Hematopoietic multipotent progenitor cell treated with erythropoietin and hydrocortisone succinate and interleukin-3 and kit ligand, for 15 days (in vitro differentiated cells): ENCODE results near the gene CRYGN.

ENCODE experiments used
- DNase-seq: peaks from one replicate; pipeline ENCODE4 v3.0.0-alpha.2; 2015; ENCODE audit warnings: low spot score

The CRYGN gene

DNA sequence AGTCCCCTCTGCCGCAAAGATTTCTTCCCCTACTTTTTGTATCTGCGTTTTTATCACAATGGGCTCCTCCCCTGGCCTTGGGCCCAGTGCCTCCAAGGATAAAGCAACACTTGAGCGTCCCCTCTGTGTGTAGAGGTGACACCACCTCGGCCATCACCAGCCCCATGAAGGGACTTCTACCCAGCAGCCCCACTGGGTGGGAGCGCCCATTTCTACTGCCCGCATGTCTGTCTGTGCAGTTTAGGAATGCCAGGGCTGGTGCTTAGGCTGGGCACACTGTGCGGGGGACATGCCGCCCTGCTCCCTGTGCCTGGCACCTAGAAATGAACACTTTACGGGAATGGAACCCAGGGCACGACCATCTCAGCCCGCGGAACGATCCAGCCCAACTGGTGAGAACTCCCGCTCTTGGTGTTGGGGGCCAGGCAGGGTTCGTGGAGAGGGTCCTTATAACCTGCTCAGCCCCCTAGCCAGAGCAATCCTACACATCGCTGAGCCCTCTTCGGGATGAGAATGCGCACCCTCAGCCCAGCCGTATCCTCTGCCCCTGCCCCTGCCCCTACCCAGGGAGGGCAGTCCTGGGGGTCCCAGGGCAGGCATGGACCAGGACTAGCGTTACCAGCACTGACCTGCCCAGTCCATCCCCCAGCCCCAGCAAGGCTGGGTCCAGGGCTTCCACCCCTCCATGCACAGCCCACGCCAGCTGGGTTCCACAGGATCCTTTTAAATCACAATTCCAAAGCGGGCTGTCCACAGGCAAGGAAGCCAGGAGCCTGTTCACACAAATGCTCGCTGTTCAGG, 12.8 kb downstream of the CRYGN start:
- no peak for DNase-seq

DNA sequence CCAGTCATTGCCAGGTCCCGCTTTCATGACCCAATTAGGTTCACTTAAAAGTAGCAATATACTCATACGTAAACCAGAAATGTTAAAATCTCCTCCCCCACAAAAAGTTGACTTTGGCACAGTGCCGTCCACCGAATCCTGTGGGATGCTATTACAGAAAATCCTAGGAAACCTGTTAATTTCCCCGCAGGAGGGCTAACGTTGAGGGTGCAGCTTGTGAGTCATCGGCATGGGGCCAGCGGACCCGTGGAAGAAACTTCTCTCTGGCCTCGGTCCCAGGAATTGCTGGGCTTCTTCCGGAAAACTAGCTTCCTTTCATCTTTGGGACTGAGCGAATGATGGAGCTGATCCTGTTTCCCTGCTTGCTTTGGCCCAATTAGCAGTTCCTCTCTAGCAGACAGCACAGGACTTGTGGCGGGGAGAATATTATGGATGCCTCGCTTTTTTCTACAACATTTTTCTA, 13.5 kb downstream of the CRYGN start:
- no peak for DNase-seq

DNA sequence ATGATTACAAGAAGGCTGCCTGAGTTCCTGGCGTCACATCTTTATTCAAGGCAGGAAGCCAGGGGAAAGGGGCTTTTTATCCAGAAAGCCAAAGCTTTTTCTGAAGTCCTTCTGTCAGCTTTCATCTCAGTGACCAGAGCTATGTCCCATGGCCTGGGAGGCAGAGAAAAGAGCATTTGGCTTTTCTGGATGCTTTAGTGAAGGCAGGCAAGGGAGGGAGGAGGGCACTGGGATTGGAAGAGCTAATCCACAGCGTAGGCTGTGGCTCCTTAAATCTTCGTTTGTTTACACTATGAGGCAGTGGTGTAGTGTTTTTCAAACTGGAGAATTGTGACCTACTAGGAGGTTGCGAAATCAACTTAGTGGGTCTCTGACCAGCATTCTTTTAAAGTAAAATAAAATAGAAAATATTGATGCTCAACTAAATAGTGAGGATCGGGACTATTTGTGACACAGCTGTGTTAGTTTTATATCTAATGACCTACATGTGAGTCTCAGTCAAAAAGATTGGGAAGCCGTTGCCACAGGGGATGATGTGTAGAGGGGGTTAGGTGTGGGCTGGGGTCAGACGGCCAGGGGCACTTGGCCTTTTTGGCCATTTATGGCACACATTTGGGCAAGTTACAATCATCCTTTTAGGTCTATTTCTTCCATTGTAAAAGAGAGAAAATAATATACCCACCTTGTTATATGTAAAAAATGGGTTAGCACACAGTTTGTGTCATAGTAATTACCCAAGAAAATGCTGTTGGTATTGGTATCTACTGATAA, 14.1 kb downstream of the CRYGN start:
- DNase-seq = no peak

DNA sequence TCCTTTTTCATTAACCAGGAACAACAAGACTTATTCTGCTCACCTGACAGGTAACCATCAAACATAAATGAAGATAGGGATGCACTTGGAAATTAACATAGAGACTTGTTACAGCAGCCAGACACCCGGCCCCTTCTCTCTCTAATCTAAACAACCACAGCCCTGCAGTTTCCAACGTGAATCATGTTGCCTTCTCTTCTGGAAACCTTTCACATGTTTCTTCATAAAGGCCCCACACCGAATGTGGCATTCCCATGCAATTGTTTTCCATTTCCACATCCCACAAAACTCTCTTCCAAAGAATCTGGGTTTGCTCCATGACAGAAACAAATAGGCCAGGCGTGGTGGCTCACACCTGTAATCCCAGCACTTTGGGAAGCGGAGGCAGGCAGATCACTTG, 15.1 kb downstream of the CRYGN start:
- DNase-seq = no peak

DNA sequence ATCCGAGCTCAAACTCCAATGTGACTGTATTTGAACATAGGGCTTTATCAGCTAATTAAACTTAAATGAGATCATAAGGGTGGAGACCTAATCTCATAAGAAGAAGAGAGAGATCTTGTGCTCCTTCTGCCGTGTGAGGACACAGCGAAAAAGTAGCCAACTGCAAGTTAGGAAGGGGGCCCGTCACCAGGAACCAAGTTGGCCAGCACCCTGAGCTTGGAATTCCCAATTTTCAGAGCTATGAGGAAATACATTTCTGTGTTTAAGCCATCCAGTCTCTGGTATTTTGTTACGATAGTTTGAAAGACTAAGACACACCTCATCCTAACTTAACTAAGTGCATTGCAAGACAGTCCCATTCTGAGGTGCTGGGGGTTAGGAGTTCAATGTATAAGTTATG, 16.0 kb downstream of the CRYGN start:
- DNase-seq = no peak

DNA sequence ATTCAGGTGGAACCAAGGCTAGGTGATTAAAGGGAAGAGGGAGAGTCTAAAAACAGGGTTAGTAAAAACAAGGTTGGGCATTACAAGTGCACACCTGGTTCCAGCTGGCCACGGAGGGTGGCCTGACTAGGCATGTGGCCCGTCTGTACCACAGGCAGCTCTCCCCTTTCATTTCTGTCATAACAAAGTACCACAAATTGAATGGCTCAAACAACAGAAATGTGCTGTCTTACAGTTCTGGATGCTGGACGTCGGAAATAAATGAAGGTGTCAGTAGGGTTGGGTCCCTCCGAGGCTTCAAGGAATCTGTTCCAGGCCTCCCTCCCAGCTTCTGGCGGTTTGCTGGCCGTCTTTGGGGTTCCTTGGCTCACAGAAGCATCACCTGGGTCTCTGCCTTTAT, 16.7 kb downstream of the CRYGN start:
- no peak for DNase-seq

DNA sequence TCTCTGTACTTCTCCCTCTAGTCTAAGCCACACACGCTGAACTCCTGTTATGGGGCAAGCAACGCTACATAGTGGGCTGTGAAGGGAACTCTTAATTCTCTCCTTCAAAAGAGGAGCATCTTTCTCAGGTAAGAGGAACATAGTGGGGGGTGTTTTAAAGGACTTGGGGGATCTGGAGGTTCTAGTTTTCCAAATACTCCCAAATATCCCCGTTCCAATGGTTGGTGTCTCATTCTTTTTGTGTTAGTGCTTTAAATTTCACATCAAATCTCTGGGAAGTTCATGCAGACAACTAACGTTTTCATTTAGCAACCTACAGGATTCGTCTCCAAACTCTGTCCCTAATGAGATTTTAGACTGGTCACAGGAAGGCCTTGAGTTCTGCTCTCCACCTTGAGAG, 17.7 kb downstream of the CRYGN start:
- DNase-seq = no peak

DNA sequence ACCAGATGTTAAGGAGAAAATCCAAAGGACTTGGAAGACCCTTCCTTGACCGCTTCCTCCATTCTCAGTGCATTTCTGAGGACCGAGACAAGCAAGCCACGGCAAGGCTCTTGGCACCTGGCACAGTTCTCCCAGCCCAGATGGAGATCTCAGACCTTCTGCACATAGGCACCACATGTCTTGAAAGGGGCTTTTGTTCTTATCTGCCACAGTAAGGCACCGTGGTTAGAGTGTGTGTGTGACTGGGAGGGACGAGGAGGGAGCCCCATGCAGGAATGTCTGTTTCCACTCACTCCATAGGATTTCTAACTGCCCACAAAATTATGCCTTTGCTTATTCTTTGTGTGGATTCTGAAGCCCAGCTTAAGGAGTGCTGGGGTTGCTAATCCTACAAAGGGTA, 19.8 kb downstream of the CRYGN start:
- DNase-seq = no peak

DNA sequence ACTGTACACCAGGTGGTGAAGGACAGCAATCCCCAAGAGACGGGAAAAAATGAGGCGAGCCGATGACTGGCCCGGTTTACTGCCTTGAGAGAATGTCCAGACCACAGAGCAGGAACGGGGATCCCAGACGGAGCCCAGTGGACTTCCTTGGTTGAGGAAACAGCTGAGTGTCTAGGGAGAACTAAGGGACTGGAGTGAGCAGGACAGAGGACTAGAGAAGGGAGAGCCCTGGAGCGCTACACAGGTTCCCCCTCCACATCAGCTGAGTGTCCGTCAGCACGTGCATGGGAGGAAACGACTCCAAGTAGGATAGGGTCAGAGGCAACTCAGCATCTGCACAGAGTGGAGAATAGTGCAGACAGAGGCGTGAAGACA, 23.0 kb downstream of the CRYGN start:
- DNase-seq = no peak

DNA sequence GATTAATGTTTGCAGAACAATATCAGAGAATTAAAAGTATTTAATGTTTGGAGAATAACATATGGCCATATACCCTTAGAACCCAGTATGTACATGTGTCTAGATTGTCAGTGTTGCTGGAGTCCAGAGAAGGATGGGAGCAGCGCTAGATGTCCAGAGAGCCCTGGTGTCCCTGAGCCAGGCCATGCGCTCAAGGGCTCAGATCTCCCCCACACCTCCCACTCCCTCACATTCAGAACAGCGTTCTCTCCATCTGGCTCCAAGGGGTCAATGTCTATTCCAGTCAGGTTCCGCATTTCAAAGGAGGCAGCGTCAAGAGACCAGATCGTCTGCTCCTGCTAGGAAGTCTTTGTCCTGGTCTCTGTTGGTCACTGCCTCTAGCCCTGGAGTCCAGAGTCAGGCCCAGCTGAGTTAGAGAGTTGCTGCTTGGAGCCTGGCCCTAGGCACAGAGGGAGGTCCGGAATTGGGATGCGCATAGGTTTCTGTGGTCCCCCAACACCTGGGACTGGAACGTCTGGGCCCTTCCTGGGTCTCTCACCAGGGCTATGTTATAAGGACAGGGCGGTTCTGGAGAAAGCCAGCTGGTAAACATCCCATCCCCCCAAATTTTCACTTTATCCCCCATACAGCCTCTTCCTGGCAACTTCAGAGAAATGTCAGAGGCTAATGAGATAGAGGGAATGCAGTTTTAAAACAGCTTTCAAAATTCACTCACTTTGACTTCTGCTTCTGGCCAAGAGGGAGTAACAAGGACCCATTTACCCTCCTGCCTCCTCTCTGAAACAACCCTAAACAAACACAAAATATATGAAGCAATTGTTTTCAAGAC, 23.6 kb downstream of the CRYGN start:
- no peak for DNase-seq

DNA sequence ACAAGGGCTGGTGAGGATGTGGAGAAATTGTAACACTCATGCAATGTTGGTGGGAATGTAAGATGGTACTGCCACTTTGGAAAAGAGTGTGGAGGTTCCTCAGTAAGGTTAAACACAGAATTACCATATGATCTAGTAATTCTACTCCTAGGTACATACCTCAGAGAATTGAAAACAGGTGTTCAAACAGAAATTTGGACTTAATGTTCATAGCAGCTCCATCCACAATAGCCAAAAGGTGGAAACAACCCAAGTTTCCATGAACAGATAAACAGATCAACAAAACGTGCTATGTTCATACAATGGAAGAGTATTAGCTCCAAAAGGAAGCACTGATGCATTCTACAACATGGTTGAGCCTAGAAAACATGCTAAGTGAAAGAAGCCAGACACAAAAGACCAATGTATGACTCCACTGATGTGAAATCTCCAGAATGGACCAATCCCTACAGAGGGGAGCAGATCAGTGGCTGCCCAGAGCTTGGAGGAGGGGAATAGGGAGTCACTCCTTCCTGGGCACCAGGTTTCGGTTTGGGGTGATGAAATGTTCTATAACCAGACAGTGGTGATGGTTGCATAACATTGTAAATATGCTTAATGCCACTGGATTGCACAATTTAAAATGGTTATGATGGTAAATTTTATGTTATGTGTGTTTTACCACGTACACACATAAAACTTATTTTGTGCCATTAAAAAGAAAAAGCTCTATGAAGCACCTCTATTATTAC, 24.4 kb downstream of the CRYGN start:
- DNase-seq = no peak

DNA sequence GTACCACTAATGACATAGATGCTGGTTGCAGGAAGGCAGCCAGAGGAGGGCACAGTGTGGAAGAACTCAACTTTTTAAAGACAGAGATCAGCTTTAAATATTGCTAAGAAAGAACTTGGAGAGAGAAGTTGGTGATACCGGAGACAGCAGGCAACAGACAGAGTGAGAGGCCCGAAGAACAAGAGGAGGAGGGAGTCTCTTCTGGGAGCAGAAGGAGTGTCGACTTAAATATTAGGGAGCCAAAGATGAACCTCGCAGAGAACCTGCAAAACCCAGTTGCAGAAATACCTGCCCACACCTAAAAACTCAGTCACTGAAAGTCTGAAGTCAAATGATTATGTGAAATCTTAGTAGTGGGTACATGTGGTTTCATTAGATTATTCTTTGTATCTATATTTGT, 26.7 kb downstream of the CRYGN start:
- DNase-seq = no peak

DNA sequence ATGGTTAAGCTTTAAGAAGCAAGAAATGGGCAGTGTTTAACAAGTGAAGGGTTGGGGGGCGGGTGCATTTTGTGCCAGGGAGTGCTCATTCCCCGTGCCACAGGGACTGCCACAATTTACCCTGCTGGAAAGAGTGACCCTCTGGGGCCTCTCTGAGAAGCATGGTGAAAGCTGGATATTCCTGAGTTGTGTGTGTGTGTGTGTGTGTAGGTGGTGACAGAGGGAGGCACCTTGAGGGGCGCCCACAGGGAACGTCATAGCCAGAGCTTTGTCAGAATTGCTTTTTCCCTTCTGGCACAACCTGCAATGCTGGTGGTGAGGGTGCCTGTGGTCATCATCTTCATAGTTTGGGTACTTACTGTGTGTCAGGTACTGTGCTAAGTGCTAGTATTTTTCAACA, 27.6 kb downstream of the CRYGN start:
- no peak for DNase-seq

DNA sequence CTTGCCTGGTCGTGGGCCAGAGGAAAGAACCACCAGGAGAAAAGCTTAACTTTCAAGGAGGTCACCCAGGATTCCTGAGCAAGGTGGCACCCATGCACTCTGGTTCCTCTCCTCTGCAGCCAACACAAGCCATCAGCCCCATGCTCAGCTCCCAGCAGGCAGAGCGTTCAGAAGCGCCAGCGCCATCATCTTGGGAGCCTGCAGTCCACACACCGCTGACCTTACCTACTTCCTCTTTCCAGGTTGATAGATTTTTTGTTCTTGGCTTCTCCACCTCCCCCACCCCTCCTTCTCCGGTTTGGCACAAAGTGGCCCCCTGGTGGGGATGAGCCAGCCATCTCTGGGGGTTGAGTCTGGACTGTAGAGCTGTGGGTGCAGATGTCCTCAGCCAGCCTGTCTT, 28.4 kb downstream of the CRYGN start:
- DNase-seq = no peak

DNA sequence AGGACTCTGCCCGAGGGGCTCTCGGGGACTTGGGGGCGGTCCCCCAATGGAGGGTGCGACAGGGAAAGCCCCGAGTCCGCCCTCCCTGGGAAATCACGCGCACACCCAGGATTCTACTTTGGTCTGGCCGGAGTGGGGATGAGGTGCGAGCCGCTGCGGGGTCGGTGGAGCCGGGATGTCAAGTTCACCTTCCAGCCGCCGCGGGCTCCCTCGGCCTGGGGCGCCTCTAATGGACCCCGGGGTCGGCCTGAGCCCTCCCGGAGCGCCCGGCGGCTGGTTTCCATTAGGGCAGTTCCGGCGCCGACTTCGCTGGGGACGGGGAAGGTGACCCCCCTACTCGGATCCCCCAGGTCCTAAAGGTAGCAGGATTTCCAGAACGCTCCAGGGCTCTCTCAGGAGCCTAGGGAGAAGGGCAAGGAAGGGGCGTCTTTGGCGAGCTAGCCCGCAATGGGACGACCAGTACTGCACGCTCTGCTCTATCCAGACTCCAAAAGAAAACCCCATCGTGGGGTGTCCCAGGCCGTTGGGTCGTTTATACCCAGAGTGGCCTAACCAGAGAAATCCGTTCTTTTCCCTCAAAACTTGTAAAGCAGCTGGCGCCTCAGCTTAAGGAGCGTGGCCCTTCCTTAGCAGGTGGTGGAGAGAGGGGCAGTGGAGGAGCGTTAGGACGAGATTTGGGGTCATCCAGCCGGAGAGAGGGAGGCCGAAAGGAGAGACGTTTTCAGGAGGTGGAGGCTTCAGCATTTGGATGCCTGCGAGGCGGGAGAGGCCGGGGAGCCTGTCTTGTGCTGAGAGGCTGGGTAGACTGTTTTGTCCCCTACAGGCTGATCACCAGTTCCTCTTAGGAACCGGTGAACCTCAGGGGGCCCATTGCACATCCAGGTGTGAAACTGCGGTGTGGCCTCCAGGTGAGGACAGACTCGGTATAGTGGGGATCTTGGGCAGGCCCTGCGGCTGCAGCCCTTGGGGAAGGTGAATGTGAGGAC, 29.2 kb downstream of the CRYGN start:
- DNase-seq = no peak

DNA sequence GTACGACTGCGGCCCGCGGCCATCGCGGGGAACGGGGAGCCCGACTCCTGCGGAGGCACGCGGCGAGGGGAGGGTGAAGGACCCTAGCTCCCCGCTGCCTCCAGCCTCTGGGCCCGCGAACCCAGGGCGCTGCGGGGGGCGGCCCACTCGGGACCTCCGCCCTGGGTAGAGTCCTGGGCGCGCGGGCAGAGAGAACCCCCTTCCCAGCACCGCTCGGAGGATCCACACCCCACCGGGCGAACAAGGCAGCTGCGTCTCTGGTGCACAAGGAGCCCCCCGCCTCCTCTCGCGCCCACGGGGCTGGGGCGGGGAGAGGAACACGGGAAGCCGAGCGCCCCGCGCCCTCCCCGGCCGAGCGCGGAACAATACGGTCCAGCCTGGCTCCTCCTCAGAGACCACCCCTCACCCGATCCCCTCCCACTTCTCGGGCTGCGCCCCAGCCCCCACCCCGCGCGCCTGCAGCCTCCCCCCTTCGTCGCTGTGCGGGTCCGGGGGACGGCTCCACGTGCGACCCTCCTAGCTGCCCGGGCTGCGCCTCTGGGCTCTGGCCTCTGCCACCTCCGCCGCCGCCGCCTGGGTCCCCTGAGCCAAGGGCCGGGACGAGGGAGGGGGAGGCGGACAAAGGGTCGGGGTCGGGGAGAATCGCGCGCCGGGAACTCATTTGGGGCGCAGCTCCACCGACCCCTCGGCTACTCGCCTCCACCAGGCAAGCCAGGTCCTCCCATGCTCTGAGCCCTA, 30.1 kb downstream of the CRYGN start, which contains the start of gene WDR86:
WDR86 (minus strand) TSS at position 372 of the 738 bp plus-strand sequence. CDS start 449 bp downstream, outside the sequence.
- no peak for DNase-seq

DNA sequence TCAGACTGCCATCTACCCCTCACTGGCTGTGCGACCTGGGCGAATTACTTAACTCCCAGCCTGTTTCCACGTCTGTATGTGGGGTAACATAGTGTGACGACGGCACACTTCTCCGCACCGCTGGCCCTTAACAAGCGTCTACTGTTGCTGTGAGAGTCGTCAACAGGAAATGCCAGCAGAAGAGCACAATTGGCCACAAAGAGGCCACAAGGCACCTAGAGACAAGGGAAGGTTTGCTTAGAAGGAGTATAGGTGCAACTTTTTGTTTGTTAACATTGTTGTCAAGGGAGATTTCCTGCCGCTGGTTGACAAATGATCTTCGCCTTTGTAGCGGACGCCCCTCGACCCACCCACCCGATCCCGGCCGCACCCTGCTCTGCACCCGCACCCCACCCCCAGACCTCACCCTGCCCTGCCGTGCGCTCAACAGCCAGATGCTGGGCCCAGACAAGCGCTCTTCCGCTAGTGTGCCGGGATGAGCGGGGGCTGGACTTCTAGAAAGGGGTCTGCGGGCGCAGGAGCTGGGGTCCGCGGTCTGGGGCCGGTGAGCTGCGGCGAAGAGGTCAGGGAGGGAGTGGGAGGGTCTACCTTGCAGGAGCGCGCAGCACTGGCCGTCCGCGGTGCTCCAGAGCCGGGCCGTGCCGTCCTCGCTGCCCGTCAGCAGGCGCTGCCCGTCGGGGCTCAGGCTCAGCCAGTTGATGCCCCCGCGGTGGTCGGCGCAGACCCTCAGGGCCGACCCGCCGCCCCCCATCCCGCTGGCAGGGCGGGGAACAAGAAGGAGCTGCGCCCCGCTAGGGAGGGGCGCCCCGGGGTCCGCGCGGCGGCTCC, 30.9 kb downstream of the CRYGN start:
- no peak for DNase-seq

DNA sequence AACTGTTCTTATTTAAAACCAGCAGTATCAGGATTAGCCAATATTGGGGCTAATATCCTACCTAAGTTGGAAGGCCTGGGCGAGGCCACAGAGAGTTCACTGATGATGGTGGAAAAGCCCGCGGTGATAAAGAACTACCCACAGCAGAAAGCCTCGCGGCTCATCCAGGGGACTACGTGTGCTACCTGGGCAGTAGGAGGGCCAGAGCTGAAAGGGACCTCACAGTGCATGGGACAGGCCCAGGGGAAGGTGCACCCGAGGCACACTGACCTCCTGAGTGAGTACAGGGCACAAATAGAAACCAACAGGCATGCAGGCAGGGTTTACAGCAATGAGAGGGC, 31.5 kb downstream of the CRYGN start:
- DNase-seq = no peak
